Astrocyte of the hippocampus (primary cell): ENCODE results near the gene GASK1B.

ENCODE experiments used
- DNase-seq: peaks from one replicate; pipeline ENCODE4 v3.0.0; 2011; ENCODE audit warnings: low read depth, low spot score

Gene GASK1B

DNA sequence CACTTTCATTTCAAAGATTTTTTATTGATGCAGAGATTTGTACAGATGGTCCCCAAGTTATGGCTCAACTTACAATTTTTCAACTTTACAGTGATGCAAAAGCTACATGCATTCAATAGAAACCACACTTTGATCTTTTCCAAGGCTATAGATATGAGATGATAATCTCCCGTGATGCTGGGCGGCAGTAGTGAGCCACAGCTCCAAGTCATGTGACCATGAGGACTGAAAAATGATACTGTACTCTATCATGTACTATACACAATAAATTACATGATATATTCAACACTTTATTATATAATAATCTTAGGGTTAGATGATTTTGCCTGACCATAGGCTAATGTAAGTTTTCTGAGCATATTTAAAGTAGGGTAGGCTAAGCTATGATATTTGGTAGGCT, 14.0 kb upstream of the GASK1B start:
- DNase-seq: no peak

DNA sequence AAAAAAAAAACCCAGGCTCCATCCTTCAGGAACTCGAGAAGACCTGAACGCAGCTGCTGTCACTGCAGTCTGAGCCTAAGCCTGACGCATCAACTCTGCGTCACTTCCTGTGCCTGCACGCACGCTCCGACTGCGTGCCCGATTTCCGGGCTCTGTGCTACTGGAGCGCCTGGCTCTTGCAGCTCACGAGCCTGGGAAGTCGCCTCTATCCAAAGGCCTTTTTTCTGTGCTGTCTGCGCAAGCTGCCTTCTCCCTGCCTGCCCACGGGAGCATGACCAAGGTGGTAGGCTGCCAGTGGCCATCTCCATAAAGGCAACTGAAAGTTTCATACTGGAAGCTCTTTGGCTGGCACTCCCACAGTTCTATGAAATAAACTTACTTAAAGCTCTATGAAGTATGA, 9.9 kb upstream of the GASK1B start:
- DNase-seq: no peak

DNA sequence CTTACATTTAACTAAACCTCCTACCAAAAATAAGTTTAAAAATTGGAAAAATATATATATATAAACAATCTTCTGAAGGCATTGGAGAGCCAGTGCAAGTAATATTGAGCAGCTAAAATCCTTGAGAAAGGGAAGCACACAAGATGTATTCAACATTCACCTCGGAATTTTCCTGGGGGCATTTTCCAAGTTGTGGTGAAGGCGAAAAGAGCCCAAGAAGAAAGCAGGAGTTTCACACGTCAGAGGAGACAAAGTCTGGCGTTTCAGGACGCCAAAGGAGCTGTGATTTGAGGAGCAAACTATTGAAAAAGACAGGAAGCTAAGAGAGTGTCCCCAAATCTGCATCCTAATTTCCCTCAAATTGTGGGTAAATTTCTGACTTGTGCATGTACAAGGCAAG, 9.1 kb upstream of the GASK1B start:
- no peak for DNase-seq

DNA sequence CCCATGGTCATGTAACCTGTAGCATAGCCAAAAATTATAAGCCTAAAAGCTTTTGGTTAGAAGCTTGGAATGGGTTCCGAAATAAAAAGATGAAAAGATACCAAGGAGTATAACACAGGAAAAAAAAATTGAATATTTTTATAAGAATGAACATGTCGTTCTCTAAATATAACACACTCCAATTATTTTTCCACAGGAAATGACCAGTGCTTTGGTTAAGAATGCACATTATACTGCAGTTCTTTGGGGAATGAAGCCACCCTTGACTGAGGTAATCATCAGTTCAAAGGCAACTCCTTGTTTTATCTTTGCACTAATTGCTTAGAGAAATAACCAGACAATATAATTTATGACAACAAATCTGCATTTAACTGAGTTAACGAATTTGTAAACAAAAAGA, 6.6 kb upstream of the GASK1B start:
- no peak for DNase-seq

DNA sequence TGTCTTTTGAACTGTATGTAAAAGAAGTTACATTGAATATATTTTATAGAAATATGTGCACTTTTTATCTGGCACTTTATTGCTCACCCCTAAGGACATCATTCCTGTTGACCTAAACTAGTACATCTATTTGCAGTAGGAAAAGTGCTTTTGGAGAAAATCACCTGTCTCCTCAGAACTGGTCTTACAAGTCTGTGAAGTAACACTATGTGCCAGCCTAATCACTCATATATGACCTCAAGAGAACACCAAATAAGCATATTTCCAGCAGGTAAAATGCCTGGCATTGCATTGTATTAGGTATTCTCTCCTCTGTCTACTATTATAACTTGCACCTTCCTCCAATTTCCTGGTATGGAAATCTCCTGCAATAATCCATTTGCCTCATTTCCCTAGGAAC, 4.0 kb upstream of the GASK1B start:
- DNase-seq: no peak

DNA sequence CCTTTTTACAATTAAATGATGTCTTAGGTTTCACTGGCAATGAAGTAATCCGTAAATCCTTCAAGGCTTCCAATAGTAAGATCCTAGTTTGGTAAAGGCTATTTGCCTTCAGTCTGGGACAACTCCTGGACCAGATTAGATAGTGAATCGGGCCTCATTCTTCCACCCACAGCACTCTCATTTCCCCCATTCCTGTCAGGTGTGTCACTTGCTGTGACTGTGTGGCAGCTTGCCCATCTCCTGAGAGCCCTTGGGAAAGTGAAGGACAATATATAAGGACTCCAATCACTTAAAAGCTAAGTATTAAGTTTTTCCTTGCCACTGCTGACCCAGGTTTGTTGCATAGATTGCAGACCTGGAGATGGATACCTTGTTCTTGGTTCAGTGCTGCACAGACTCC, 3.3 kb upstream of the GASK1B start:
- DNase-seq: peak; percentile 61

DNA sequence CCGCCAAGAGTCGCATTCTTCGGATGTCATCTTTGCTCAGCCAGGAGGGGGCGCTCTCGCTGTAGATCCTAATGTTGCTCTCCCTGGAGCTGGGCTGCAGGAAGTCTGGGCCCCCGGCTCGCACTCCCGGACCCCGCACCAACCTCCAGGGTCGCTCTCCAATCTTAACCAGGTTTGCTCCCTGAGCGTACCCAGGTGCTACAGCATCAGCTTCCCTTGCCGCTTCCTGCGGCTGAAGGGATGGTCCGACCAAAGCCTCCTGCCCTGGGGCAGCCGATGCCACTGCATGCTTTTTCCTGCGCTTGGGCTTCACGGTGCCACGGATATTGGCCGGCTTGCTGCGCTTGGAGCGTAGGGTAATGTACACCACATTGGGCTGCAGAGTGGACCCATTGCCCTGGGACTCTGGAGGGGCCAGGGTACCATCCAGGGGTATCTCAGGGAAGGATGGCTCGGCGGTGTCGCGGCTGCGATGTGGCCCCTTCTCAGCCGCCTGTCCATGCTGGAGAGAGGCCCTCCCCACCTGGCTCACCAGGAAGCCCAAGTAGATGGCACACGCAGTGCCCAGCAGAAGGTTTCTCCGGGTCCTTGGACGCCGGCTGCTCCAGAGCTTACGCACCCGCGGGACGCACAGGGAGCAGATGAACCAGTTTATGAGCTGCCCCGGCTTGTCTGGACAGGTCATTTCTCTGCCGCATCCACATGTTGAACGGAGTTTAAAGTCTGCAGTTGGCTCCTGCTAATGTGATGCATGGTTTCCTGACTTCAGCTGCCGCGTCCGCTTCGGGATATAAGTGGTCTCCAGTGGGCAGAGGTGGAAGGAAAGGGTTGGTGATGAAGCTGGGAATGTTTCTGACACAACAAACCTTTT, 1.9 kb downstream of the GASK1B start:
- no peak for DNase-seq

DNA sequence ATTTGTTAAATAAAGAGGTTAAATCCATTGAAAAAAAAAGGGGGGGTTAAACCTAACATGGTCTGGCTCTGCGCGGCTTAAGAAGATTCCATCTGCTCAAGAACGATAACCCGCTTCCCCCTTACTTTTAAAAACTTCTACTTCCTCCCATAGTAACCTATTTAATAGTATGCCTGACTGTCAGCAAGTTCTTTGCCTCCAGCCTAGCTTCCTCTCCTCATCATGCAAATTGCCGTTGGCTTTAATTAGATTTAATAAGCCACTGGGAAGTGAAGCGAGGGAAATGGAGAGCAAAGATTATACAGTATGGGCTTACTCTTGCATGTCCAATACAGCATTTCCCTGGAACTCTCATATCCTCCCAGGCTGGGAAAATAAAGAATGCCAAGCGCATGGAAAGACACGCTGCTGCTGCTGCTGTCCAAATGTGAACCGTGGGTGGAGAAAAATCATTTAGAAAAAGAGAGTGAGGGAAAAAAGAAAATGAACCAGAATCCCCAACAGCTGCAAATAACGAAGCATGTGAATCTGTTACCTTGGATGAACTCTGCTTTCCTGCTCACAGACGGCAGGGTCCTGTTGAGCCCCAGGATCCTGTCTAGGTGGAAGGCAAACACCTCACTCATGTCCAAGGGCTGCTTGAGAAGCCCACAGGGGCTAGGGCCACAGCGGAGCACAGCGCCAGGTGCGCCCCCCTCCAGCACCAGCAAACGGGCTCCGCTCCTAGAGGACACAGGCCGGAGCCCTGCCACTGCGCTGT, 2.7 kb downstream of the GASK1B start:
- peak; percentile 38 for DNase-seq

DNA sequence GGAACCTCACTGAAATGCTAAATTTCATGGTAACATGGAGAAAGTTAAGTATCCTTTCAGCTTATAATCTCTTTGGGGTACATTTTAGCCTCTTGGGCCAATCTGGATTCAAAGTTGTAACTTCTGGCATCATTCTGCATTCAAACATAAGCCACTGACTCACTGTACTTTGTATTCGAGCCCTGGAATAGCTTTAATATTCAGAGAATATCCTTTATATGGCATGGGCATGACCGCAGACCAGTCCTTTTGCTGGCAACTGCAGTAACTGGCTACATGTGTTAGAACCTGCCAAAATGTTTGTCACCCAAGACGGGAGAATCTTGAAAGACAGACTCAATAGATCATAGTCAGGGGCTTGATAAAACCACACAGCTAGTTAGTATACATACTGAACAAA, 3.3 kb downstream of the GASK1B start:
- DNase-seq: peak; percentile 44

DNA sequence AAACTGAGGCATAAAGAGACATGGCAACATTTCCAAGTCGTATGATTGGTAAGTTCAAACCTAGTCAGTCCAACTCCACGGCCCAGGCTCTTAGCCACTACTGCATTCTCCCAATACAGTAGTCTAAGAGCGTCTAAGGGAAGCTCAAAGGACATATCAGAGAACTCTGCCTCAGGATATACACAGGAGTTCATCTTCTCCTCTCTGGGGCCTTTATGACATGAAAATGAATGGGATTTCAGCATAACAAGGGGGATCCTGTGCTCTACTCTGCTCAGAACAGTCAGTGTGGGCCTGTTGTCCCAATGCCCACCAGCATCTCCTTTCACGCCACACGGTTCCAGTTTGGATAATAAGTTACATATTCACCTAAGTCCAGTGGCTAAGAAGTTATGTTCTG, 4.2 kb downstream of the GASK1B start:
- no peak for DNase-seq

DNA sequence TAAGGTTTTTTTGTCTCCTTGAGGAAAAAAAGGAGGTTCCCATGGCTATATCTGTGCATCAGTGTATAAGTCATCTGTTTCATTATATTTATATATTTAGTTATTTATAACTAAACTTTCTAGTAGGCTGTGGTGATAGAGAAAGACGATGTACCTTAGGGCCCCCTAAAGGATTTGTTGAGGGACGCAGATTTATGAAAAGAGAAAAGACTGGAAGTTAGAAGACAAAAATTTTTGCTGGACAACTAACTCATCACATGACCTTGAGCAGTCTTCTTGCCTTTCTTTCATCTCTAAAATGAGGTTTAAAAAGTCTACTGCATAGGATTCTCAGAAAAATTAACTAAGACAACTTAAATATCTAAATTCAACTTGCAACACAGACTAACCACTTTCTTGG, 6.1 kb downstream of the GASK1B start:
- no peak for DNase-seq

DNA sequence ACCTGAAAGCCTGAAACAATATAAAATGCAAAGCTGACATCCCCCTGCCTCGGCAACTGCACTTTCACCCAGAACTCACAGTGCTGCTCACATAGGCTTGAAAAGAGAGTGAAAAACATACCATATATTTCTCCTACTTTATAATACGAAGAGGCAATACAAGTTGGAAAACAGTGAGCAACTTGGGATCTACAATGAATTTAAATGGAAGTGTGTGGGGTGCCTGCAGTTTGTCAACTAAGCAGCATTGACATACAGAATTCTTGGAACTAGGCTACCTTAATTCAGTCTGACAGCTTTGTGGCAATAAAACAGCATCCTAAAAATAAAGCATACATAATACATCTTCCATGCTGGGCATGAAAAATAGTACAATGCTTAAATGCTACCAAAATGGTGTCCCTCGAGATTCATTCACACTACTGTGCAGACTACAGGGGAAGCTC, 8.0 kb downstream of the GASK1B start:
- no peak for DNase-seq

DNA sequence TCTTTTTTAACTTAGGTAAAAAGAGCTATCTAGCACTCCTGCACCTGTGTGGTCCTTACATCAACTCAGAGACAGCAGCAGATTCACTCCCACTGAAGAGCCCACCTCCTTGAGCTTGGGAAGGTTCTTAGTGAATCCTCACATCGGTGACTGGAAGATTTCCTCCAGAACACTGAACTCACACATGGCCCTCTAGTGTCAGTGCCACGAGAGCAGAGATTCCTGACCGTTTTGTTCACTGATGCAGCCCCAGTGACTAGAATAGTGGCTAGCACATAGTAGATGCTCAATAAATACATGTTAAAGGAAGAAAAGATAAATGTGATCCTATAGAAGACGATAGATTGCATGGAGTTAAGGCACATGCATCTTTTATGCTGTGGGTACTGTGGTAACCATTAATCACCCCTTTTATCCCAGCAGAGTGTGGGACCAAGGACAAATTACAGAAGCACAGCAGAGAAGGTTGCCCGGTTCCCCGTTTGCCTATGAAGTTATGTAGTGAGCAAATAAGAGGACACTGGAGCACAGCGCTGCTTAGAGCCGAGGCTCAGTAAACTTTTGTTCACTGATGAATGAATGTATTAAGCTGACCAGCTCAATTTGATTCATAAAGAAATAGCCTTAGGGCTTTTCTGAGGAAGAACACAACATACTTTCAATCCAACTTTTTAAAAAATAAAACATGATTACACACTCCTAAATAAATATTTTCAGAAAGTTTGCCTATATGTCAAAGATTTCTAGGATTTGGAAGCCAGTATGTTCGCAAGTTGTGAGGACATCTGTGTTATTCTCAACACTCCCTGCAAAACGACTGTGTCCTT, 8.7 kb downstream of the GASK1B start:
- DNase-seq: no peak

DNA sequence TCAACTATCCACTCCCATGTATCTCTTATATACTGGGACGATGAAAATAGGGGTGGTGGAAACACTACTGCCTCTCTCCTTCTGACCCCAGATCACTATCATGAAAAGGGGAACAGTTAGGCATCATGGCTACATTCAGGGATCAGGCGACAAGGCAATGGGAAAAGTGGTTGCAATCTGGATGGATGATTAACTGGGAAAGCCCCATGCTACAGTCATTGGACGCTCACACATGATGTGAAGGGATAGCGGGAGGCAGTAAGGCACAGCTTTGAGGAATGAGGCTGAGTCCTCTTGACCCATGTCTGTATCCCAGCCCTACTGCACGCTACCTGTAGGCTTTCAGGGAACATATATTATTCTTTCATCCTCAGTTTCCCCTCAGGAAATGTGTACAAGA, 10.2 kb downstream of the GASK1B start:
- DNase-seq: no peak

DNA sequence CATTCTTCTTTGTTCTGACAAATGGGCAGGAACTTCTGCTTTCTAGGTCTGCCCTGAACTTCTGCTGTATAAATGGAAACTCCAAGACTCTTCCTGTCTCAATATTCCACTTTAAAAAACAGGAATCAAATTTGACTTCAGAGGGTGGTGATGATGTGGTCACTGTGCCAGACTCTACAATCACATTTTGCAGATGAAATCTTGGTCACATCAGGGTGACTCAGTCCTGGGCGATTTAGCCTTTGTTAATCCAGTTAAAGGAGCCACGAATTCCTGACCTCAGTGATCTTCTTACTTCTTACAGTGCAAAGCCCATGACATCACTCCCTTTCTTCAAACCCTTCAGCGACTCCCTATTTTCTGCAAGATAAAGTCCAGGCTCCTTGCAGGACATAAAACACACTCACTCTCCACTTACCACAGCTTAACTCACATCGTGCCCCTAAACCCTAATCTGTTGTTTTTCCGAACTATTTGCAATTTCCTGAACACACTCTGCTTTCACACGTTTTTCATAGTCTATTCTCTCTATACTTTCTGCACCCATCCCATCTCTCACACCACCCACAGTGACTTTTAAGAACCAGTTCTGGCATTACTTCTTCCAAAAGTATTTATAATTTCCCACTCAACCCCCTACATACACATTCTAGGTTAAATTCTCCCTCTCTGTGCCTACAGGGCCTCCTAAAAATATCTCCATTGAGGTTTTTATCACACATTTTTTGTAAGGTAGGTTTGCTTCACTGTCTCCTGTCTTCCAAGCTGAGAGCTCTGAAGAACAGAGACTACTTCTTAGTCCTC, 11.1 kb downstream of the GASK1B start:
- DNase-seq: peak; percentile 89

DNA sequence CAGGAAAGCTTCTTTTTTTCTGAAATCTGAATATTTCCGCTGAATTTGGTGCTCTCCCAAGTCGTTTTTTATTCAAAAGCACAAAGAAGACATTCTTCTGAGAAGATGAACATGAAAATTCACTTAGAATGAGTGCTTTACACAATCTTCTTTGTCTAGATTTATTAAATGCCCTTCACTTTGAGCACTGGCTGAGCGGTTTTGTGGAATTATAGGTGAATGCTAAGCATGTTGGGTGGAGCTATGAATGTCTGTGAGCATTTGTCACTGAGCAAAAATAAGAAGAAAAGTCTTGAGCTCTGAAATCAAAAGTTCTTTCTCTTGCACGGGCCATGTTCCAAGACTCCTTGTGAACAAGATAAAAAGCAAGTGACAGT, 13.1 kb downstream of the GASK1B start:
- DNase-seq: peak; percentile 65

DNA sequence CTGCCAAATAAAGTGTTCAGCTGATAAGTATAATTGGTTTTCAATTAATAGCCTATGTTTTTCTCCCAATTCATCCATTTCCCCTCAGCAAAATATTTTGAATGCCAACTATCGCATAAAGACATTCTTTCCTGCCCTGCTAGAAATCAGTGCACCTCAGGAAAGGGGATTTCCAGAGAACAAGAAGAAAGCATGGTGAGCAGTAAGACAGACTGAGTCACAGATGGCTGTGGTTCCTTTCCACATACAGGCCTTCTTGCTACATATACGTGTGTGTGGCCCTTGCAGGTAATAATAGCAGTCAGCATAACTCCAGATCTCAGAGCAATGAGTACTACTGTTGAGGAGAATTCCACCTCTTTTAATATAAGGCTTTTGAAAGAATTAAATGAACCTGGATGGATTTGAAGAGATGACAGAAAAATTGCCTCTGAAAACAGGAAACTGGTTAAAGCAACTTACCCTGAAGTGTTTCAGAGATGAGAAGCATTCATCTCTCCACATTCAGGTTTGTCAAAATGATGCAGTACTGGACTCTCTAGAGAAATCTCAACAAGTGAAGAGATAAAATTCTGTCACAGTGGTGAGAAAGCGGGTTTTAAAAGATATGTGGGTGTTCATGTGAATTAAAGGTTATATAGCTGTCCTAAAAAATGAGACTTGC, 13.6 kb downstream of the GASK1B start:
- peak; percentile 85 for DNase-seq

DNA sequence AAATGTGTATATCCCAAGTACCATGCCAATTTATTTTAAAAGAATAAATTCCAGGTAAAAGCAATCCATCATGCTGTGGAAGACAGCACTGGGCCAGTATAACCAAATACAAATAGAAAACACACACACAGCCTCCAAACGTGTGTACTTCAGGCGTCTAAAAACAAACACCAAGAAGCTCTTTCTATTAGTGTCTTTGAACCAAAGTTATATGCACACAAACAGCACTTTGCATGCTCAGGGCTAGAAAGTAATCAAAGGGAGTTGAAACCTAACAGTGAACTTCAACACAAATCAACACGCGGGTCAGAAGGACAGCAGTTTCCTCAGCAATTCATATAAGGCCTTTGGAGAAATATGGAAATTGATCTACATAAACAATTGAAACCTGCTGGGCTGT, 15.4 kb downstream of the GASK1B start:
- no peak for DNase-seq

DNA sequence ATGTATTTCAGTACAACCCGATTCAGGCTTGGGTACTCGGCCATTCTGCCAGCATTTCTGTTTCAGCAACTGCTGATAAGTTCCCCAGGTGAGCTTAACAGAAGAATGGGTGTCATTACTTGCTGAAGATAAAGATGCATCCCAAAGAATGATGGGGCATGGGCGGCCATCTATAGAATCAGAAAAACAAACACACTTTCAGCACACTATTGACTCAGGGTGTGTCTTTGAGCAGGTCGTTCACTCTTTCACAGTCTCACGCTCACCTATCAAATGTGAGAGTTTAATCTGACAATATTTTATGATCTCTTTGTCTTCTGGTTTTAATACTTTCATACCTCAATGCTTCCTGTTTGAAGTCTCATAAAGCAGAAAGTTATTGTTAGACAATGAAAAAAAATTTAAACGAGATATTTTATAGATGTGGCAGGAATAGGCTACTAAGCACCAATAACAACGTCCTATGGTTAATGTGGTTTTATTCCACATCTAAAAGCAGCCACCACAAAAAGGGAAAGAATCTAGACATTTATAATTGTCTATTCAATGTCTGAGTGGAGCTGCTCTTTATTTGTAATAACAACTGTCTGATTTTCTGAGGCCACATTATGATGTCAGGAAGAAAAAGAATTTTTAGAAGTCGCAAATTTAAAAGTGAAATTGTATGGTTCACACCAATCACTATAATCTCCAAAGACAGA, 17.0 kb downstream of the GASK1B start:
- DNase-seq: peak; percentile 62

DNA sequence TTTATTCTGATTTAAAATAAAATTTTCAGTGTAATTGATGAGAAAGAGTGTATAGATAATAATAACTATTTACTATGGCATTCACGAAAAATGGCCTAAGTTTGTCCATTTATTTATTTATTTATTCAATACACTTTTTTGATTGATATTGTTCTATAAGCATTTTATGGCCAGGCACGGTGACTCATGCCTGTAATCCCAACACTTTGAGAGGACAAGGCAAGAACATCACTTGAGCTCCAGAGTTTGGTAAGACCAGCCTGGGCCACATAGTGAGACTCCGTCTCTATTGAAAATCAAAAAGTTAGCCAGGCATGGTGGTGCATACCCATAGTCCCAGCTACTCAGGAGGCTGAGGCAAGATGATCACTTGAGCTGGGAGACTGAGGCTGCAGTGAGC, 25.7 kb downstream of the GASK1B start:
- no peak for DNase-seq
